Hepatocyte (in vitro differentiated cells): ENCODE measurements around the gene PAPPA.

ENCODE experiments used
- EZH2 ChIP-seq: fragments of 200-600 bp; sonication (generic); IDR thresholded peaks from 2 replicates; pipeline ENCODE4 v1.6.1; 2016; ENCODE audit warnings: antibody characterized with exemption, mild to moderate bottlenecking, borderline replicate concordance
- TF ChIP-seq, protein P1 (sequence below): fragments of 200-600 bp; sonication (generic); IDR thresholded peaks from 2 replicates; pipeline ENCODE4 v1.5.1; 2016; ENCODE audit warnings: antibody characterized with exemption, mild to moderate bottlenecking; ENCODE audit not compliant: poor library complexity

DNA sequence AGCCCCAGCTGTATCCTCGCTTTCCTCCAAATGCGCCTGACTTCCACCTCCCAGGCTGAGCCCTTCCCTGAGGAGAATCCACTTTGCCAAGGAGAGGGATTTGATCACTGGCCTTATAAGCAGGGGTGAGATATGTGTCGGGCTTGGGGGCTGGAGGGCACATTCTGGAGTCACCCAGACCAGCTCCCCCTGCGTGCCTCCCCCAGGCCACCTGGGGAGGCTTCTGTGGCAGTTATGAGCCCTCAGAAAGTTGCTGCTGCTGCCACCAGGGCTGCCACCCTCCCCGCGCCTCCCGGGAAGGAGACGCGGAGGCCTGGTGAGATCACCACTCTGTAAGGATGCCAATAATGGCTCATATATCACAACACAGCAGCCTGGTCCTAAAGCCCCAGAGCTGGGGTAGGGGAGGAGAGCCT is 211.5 kb downstream of the PAPPA start:
- TF ChIP-seq, protein P1, sequence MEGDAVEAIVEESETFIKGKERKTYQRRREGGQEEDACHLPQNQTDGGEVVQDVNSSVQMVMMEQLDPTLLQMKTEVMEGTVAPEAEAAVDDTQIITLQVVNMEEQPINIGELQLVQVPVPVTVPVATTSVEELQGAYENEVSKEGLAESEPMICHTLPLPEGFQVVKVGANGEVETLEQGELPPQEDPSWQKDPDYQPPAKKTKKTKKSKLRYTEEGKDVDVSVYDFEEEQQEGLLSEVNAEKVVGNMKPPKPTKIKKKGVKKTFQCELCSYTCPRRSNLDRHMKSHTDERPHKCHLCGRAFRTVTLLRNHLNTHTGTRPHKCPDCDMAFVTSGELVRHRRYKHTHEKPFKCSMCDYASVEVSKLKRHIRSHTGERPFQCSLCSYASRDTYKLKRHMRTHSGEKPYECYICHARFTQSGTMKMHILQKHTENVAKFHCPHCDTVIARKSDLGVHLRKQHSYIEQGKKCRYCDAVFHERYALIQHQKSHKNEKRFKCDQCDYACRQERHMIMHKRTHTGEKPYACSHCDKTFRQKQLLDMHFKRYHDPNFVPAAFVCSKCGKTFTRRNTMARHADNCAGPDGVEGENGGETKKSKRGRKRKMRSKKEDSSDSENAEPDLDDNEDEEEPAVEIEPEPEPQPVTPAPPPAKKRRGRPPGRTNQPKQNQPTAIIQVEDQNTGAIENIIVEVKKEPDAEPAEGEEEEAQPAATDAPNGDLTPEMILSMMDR: no peak
- no peak for TF ChIP-seq EZH2
